HG03025 (cell line): ENCODE measurements around the gene LIPC.

Experiments
- ATAC-seq: cut with Tn5 transposase; IDR thresholded peaks from one replicate; pipeline ENCODE4 v1.9.1; 2021; ENCODE audit warnings: mild to moderate bottlenecking, moderate library complexity; ENCODE audit not compliant: unreplicated experiment, low FRiP score

Gene LIPC

GRCh38 chr15:58571491-58571890, 139.7 kb downstream of the LIPC start:
- ATAC-seq, result no peak

GRCh38 chr15:58572521-58572920, 140.7 kb downstream of the LIPC start:
- no peak for ATAC-seq

GRCh38 chr15:58573270-58573669, 141.5 kb downstream of the LIPC start:
- ATAC-seq, result no peak

- no peak for ATAC-seq
These were observed 142.8 kb downstream of the LIPC start for GRCh38 chr15:58574631-58575030.

- no peak for ATAC-seq
These were observed 143.4 kb downstream of the LIPC start for GRCh38 chr15:58575045-58575786.

- ATAC-seq, result no peak
These were observed 144.9 kb downstream of the LIPC start for GRCh38 chr15:58576657-58577056.

GRCh38 chr15:58582160-58582559, 150.4 kb downstream of the LIPC start:
- ATAC-seq, result no peak

- ATAC-seq, result no peak
These were observed 151.5 kb downstream of the LIPC start for GRCh38 chr15:58583171-58583908.

- no peak for ATAC-seq
These were observed 153.1 kb downstream of the LIPC start for GRCh38 chr15:58584789-58585461.

- ATAC-seq, result no peak
These were observed 154.1 kb downstream of the LIPC start for GRCh38 chr15:58585693-58586443.

- ATAC-seq, result no peak
These were observed 155.7 kb downstream of the LIPC start for GRCh38 chr15:58587486-58587885.

- ATAC-seq, result no peak
These were observed 156.3 kb downstream of the LIPC start for GRCh38 chr15:58588096-58588495.

GRCh38 chr15:58589047-58589446, 157.3 kb downstream of the LIPC start:
- ATAC-seq, result no peak

GRCh38 chr15:58590236-58590635, 158.4 kb downstream of the LIPC start:
- no peak for ATAC-seq

- ATAC-seq, result no peak
These were observed 159.1 kb downstream of the LIPC start for GRCh38 chr15:58590926-58591325.

- no peak for ATAC-seq
These were observed 162.1 kb downstream of the LIPC start for GRCh38 chr15:58593870-58594269.

GRCh38 chr15:58594898-58595297, 163.1 kb downstream of the LIPC start:
- no peak for ATAC-seq

GRCh38 chr15:58595516-58596263, 163.9 kb downstream of the LIPC start:
- no peak for ATAC-seq

- no peak for ATAC-seq
These were observed 166.4 kb downstream of the LIPC start for GRCh38 chr15:58597943-58598828.
